HepG2 (cell line): ENCODE data around the gene SCN7A. TPM values are rescaled to one million over a fixed set of nuclear protein-coding genes. Genes with fewer than 3 reads are reported as not detected.
A peak's percentile ranks its signal among the peaks of the same experiment; 100 is the strongest.

Experiments
- ATAC-seq: fragments of 200-7000 bp; cut with Tn5 transposase; 3 replicates; pipeline ENCODE4 v1.9.1; 2020; ENCODE audit warnings: mild to moderate bottlenecking, moderate library complexity
- BruUV-seq: library from RNA; stranded (reverse); fragments of 400-500 nt; replicated peaks from 2 replicates; lab custom pipeline; 2021; lab: Mats Ljungman, UMichigan
- CTCF ChIA-PET: fragments of 300-600 bp; formaldehyde crosslinking; extraction: SDS; loops from one replicate; lab custom pipeline; 2021; ENCODE audit warnings: low total read pairs, inconsistent platforms, low intra/inter-chr PET ratio; lab: Yijun Ruan, JAX
- POLR2A ChIA-PET: fragments of 350-600 bp; sonication (Branson Sonifier 250); formaldehyde crosslinking; loops from one replicate; lab custom pipeline; 2020; ENCODE audit warnings: antibody characterized with exemption, inconsistent platforms; lab: Yijun Ruan, JAX
- DNase-seq: peaks from one replicate; pipeline ENCODE4 v3.0.0-alpha.2; 2015; ENCODE audit warnings: low spot score
- FAIRE-seq: peaks from 3 replicates; lab custom pipeline; 2011; peaks lifted over from hg19 to GRCh38; lab: Jason Lieb, UNC
- H2AFZ ChIP-seq: one replicate; pipeline ENCODE4 v1.6.1; 2011; ENCODE audit warnings: low read length, inconsistent platforms
- H3K27ac ChIP-seq: fragments of 300-600 bp; 3 replicates; pipeline ENCODE4 v1.8.0; 2011; ENCODE audit warnings: mixed run types, mild to moderate bottlenecking, mixed read lengths, low read length, inconsistent platforms; ENCODE audit not compliant: insufficient read depth; ENCODE audit errors: extremely low read length
- H3K27me3 ChIP-seq, 2 experiments: fragments of 200-600 bp in 1 of 2; 2 replicates in 1 of 2; 3 replicates in 1 of 2; pipeline versions ENCODE4 v1.6.0 to v1.8.0; 2011; ENCODE audit warnings: low read length in 2 of 2, mild to moderate bottlenecking in 2 of 2, moderate library complexity in 2 of 2, inconsistent platforms in 1 of 2; ENCODE audit not compliant: insufficient read depth in 2 of 2, control insufficient read depth in 1 of 2
- H3K36me3 ChIP-seq, 2 experiments: fragments of 200-600 bp in 1 of 2; replicated peaks in 1 of 2; 2 replicates in 1 of 2; 3 replicates in 1 of 2; pipeline versions ENCODE4 v1.5.1 to v1.8.0; 2011; ENCODE audit warnings: low read length in 2 of 2, inconsistent platforms in 1 of 2; ENCODE audit not compliant: insufficient read depth in 2 of 2, control insufficient read depth in 1 of 2
- H3K4me1 ChIP-seq: 2 replicates; pipeline ENCODE4 v1.5.1; 2012; ENCODE audit warnings: low read length, inconsistent platforms; ENCODE audit not compliant: insufficient read depth
- H3K4me2 ChIP-seq: 2 replicates; pipeline ENCODE4 v1.6.0; 2011; ENCODE audit warnings: low read depth, low read length, inconsistent platforms
- H3K4me3 ChIP-seq, 3 experiments: fragments of 200-600 bp in 1 of 3; sonication (generic), shearing (Covaris generic) in 1 of 3; replicated peaks in 1 of 3; 2 replicates each; pipeline ENCODE4 v1.5.1; 2011 to 2016; ENCODE audit warnings: low read length in 3 of 3, inconsistent platforms in 2 of 3, low read depth in 2 of 3, mild to moderate bottlenecking in 2 of 3, control low read depth in 1 of 3, mixed read lengths in 1 of 3; ENCODE audit not compliant: insufficient read depth in 1 of 3
- H3K79me2 ChIP-seq: one replicate; pipeline ENCODE4 v1.6.1; 2011; ENCODE audit warnings: low read length, inconsistent platforms; ENCODE audit not compliant: insufficient read depth
- H3K9ac ChIP-seq: 2 replicates; pipeline ENCODE4 v1.6.0; 2011; ENCODE audit warnings: mild to moderate bottlenecking, low read depth, low read length, inconsistent platforms; ENCODE audit not compliant: insufficient read depth
- H3K9me3 ChIP-seq: 2 replicates; pipeline ENCODE4 v1.5.1; 2012; ENCODE audit warnings: mild to moderate bottlenecking, low read length
- H4K20me1 ChIP-seq: 2 replicates; pipeline ENCODE4 v1.6.0; 2011; ENCODE audit warnings: inconsistent platforms, mild to moderate bottlenecking, low read length, moderate library complexity; ENCODE audit not compliant: insufficient read depth
- EED ChIP-seq: sonication (generic); formaldehyde crosslinking; IDR thresholded peaks from 2 replicates; pipeline ENCODE4 v1.5.0; 2020; ENCODE audit warnings: mild to moderate bottlenecking, missing genetic modification reagents
- GATAD2A ChIP-seq: IDR thresholded peaks from 2 replicates; pipeline ENCODE4 v1.6.1; 2016
- HOXA3 ChIP-seq: sonication (generic); formaldehyde crosslinking; IDR thresholded peaks from 2 replicates; pipeline ENCODE4 v1.5.0; 2020; ENCODE audit warnings: missing genetic modification reagents
- JDP2 ChIP-seq: sonication (generic); formaldehyde crosslinking; IDR thresholded peaks from 2 replicates; pipeline ENCODE4 v1.8.1; 2022; ENCODE audit warnings: missing genetic modification reagents, borderline replicate concordance
- PITX1 ChIP-seq: sonication (generic); formaldehyde crosslinking; IDR thresholded peaks from 2 replicates; pipeline ENCODE4 v1.5.1; 2020; ENCODE audit warnings: mild to moderate bottlenecking, missing genetic modification reagents
- SAP130 ChIP-seq: IDR thresholded peaks from 2 replicates; pipeline ENCODE4 v1.6.1; 2016; ENCODE audit warnings: low read depth
- XRCC5 ChIP-seq: fragments of 200-400 bp; formaldehyde crosslinking; optimal IDR thresholded peaks from 2 replicates; pipeline ENCODE3; 2017; ENCODE audit warnings: mild to moderate bottlenecking, low read length
- ZNF34 ChIP-seq: sonication (generic); formaldehyde crosslinking; IDR thresholded peaks from 2 replicates; pipeline ENCODE4 v1.4.0; 2020; ENCODE audit warnings: mild to moderate bottlenecking, missing genetic modification reagents, borderline replicate concordance
- ZNF343 ChIP-seq: sonication (generic); formaldehyde crosslinking; IDR thresholded peaks from 2 replicates; pipeline ENCODE4 v1.4.0; 2020; ENCODE audit warnings: mild to moderate bottlenecking, missing genetic modification reagents
- WGBS: methylation state at CpG from one replicate; pipeline ENCODE4 v1.1.6; 2017; ENCODE audit warnings: low lambda C conversion rate; 5-methylcytosine and 5-hydroxymethylcytosine counted together
- in situ Hi-C: cut with HindIII; loops from 2 replicates; pipeline ENCODE4 v1.10.0; 2017; ENCODE audit warnings: low pct_unique_long_range_greater_than_20kb; ENCODE audit not compliant: extremely low pct_ligation_motif_present
- intact Hi-C: fragments of 100-400 bp; cut with micrococcal nuclease; formaldehyde crosslinking; loops from one replicate; pipeline ENCODE4 v1.10.0; 2022; ENCODE audit not compliant: unreplicated experiment
- polyA plus RNA-seq, 8 experiments: library from polyadenylated mRNA; depleted of rRNA in 3 of 8; stranded (reverse) in 7 of 8; unstranded in 1 of 8; fragments of >200 nt; fragmentation: Illumina TruSeq in 4 of 8; extraction: Trizol in 4 of 8; gene quantifications; 2 replicates each; pipeline versions ENCODE4 v1.2.1 to v1.2.3, GENCODE V29; 2011 to 2016; ENCODE audit warnings: low read depth in 4 of 8, missing spikeins in 1 of 8, mixed read lengths in 1 of 8; ENCODE audit not compliant: insufficient read depth in 1 of 8
- total RNA-seq, 5 experiments: library from RNA; depleted of rRNA; stranded (reverse); fragments of >200 nt; fragmentation: Illumina TruSeq; extraction: Trizol; gene quantifications; 2 replicates each; pipeline ENCODE4 v1.2.3, GENCODE V29; 2016; ENCODE audit warnings: low read depth in 1 of 5
- TF ChIP-seq, protein P1 (sequence below): sonication (generic); formaldehyde crosslinking; IDR thresholded peaks from 2 replicates; pipeline ENCODE4 v1.4.0; 2020; ENCODE audit warnings: mild to moderate bottlenecking, missing genetic modification reagents
- TF ChIP-seq, protein P2 (sequence below): sonication (generic); formaldehyde crosslinking; IDR thresholded peaks from 2 replicates; pipeline ENCODE4 v1.4.0; 2020; ENCODE audit warnings: mild to moderate bottlenecking, missing genetic modification reagents
- TF ChIP-seq, protein P3 (sequence below): sonication (generic); IDR thresholded peaks from 2 replicates; pipeline ENCODE4 v1.6.1; 2016; ENCODE audit warnings: low read depth, borderline replicate concordance

SCN7A gene
- total and polyA plus RNA-seq, 2 of the 13 experiments (the other 11 are each of a cell fraction or from before 2014, with no cell fraction given): 0.01 TPM; not detected in 1

DNA sequence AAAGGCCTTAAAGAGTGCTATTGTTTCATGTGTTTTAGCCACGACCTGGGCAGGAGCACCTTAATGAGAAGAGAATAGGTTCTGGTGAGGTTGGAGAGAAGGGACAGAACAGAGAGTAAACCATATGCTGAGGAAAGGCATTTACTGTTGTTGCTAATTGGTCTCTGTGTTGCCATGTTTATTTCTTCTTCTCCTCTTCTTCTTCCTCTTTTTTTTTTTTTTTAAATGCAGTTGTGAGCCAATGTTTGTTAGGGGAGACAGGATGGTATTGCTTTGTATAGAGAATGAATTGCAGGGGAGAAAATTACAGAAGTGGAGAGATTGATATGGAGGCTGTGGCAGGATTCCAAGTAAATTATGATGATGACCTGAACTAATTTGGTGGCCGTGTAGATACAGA is 120.9 kb downstream of the SCN7A start:
- Histone ChIP-seq H3K36me3 (no peaks in the 10 kb centered on the region; a peak in 1 of 5 replicates), H4K20me1 (0 out of 2 replicates have a peak, but pooled peaks cover 3% of the 10 kb centered on the region), H3K27me3 (no peaks in the 10 kb centered on the region; a peak in 1 of 5 replicates), H3K79me2 (peaks cover 53% of the 10 kb centered on the region), H3K4me3 (peak overlapping the region; percentile 23 to 35 (median 28); a peak in 5 of 6 replicates), H3K4me2 (peak overlapping the region; percentile 79), H3K9me3 (no peaks in the 10 kb centered on the region), H2AFZ (no peak overlapping the region), H3K4me1 (peaks cover 52% of the 10 kb centered on the region), H3K9ac (peak overlapping the region; percentile 43; the same call in 1 of the 2 replicates), H3K27ac (peak overlapping the region; percentile 56)
- FAIRE-seq (no peak), ATAC-seq (no peak), DNase-seq (no peak)
- intact Hi-C loops (loop anchor here (2.0 to 5.0 kb wide), 2 partner anchors 238 to 421 kb away; partner anchors contain the start of gene TTC21B), in situ Hi-C loops (no loop called here)
- ChIA-PET POLR2A (no interaction called here), CTCF (no interaction called here)
- no TSS peak for BruUV-seq
- TF ChIP-seq ZNF34 (CRISPR knock-in tag) (no peak), SAP130 (CRISPR knock-in tag) (0 out of 2 replicates have a peak, but pooled peaks have one; percentile 17)
- 43% methylated on average over 2 of the region's 2 CpGs for WGBS

DNA sequence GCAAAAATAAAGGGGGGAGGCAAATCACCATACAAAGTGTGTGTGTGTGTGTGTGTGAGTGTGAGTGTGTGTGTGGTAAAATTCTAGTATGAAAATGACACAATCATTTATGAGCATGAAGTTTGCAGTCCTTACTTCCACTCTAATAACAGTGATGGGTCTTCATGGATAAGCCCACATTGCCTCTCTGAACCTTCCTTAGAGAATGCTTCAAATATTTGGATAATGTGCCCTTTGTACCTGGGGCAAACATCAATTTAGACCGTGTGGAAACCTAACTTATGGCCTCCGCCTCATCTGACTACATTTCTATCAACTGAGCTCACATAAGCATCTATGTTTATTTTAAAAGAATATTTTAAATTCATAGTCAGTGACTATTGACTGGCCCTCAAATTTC is 122.0 kb downstream of the SCN7A start:
- WGBS: 3% methylated on average over 2 of the region's 2 CpGs
- Histone ChIP-seq H4K20me1 (0 out of 2 replicates have a peak, but pooled peaks cover 3% of the 10 kb centered on the region), H3K9ac (no peak overlapping the region), H3K4me2 (peak overlapping the region; percentile 79), H2AFZ (no peak overlapping the region), H3K9me3 (no peaks in the 10 kb centered on the region), H3K4me3 (peak overlapping the region in 1 of 3 experiments; percentile 28; a peak in 2 of 6 replicates), H3K27me3 (no peaks in the 10 kb centered on the region; a peak in 1 of 5 replicates), H3K79me2 (peaks cover 56% of the 10 kb centered on the region), H3K36me3 (no peaks in the 10 kb centered on the region; a peak in 2 of 5 replicates), H3K27ac (peak overlapping the region; percentile 56), H3K4me1 (peaks cover 50% of the 10 kb centered on the region)
- ChIA-PET POLR2A (interaction anchor here (1.0 to 1.2 kb wide), 2 partner anchors 217 to 238 kb away, joined by 3 read pairs; no protein-coding TSS in a partner anchor), CTCF (no interaction called here)
- peak; percentile 99 for DNase-seq
- FAIRE-seq: peak; percentile 90
- BruUV-seq: no TSS peak
- peak; percentile 69 for ATAC-seq
- in situ Hi-C loops: no loop called here
- intact Hi-C loops: loop anchor here (1.0 to 5.0 kb wide), 4 partner anchors 11 to 420 kb away; partner anchors contain the start of gene TTC21B
- TF ChIP-seq, protein P1, sequence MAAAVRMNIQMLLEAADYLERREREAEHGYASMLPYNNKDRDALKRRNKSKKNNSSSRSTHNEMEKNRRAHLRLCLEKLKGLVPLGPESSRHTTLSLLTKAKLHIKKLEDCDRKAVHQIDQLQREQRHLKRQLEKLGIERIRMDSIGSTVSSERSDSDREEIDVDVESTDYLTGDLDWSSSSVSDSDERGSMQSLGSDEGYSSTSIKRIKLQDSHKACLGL (CRISPR knock-in tag): no peak
- TF ChIP-seq, protein P2, sequence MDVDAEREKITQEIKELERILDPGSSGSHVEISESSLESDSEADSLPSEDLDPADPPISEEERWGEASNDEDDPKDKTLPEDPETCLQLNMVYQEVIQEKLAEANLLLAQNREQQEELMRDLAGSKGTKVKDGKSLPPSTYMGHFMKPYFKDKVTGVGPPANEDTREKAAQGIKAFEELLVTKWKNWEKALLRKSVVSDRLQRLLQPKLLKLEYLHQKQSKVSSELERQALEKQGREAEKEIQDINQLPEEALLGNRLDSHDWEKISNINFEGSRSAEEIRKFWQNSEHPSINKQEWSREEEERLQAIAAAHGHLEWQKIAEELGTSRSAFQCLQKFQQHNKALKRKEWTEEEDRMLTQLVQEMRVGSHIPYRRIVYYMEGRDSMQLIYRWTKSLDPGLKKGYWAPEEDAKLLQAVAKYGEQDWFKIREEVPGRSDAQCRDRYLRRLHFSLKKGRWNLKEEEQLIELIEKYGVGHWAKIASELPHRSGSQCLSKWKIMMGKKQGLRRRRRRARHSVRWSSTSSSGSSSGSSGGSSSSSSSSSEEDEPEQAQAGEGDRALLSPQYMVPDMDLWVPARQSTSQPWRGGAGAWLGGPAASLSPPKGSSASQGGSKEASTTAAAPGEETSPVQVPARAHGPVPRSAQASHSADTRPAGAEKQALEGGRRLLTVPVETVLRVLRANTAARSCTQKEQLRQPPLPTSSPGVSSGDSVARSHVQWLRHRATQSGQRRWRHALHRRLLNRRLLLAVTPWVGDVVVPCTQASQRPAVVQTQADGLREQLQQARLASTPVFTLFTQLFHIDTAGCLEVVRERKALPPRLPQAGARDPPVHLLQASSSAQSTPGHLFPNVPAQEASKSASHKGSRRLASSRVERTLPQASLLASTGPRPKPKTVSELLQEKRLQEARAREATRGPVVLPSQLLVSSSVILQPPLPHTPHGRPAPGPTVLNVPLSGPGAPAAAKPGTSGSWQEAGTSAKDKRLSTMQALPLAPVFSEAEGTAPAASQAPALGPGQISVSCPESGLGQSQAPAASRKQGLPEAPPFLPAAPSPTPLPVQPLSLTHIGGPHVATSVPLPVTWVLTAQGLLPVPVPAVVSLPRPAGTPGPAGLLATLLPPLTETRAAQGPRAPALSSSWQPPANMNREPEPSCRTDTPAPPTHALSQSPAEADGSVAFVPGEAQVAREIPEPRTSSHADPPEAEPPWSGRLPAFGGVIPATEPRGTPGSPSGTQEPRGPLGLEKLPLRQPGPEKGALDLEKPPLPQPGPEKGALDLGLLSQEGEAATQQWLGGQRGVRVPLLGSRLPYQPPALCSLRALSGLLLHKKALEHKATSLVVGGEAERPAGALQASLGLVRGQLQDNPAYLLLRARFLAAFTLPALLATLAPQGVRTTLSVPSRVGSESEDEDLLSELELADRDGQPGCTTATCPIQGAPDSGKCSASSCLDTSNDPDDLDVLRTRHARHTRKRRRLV (CRISPR knock-in tag): no peak
- TF ChIP-seq EED (CRISPR knock-in tag): no peak
- TF ChIP-seq HOXA3 (CRISPR knock-in tag): peak; percentile 55; the same call in 1 of the 2 replicates
- TF ChIP-seq GATAD2A: peak; percentile 94
- TF ChIP-seq ZNF343 (CRISPR knock-in tag): no peak
- TF ChIP-seq JDP2 (CRISPR knock-in tag): no peak
- TF ChIP-seq PITX1: 0 out of 2 replicates have a peak, but pooled peaks have one; percentile 28
- no peak for TF ChIP-seq XRCC5
- TF ChIP-seq, protein P3, sequence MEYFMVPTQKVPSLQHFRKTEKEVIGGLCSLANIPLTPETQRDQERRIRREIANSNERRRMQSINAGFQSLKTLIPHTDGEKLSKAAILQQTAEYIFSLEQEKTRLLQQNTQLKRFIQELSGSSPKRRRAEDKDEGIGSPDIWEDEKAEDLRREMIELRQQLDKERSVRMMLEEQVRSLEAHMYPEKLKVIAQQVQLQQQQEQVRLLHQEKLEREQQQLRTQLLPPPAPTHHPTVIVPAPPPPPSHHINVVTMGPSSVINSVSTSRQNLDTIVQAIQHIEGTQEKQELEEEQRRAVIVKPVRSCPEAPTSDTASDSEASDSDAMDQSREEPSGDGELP: no peak
